DOHH2 (cell line): ENCODE data around the gene KDM6A.

Experiments used
- H3F3A ChIP-seq: fragments of 200-600 bp; sonication (generic), shearing (Covaris generic); 2 replicates; pipeline ENCODE4 v1.6.0; 2016; ENCODE audit warnings: antibody characterized with exemption, mild to moderate bottlenecking; ENCODE audit not compliant: control insufficient read depth, insufficient read depth
- H3K27ac ChIP-seq: fragments of 200-600 bp; sonication (generic); 2 replicates; pipeline ENCODE4 v1.5.1; 2014; ENCODE audit warnings: low read depth, mild to moderate bottlenecking, low read length, moderate library complexity
- H3K27me3 ChIP-seq: fragments of 200-600 bp; sonication (generic); 2 replicates; pipeline ENCODE4 v1.6.1; 2014; ENCODE audit warnings: mild to moderate bottlenecking, low read length, mixed read lengths; ENCODE audit not compliant: control insufficient read depth
- H3K36me3 ChIP-seq: fragments of 200-600 bp; sonication (generic); 2 replicates; pipeline ENCODE4 v1.6.1; 2014; ENCODE audit warnings: mild to moderate bottlenecking, low read length, moderate library complexity, mixed read lengths; ENCODE audit not compliant: control insufficient read depth
- H3K4me1 ChIP-seq: fragments of 200-600 bp; sonication (generic); 2 replicates; pipeline ENCODE4 v1.6.1; 2014; ENCODE audit warnings: mild to moderate bottlenecking, low read length, mixed read lengths; ENCODE audit not compliant: control insufficient read depth
- H3K4me2 ChIP-seq: fragments of 200-600 bp; sonication (generic); 2 replicates; pipeline ENCODE4 v1.6.0; 2014; ENCODE audit warnings: mild to moderate bottlenecking, low read length, moderate library complexity
- H3K4me3 ChIP-seq: fragments of 200-600 bp; sonication (generic); 2 replicates; pipeline ENCODE4 v1.5.1; 2014; ENCODE audit warnings: mild to moderate bottlenecking, low read length, mixed read lengths
- H3K79me2 ChIP-seq: fragments of 200-600 bp; sonication (generic); 2 replicates; pipeline ENCODE4 v1.6.1; 2014; ENCODE audit warnings: mild to moderate bottlenecking, low read length, mixed read lengths; ENCODE audit not compliant: control insufficient read depth
- H3K9me2 ChIP-seq: fragments of 200-600 bp; sonication (generic); replicated peaks from 2 replicates; pipeline ENCODE4 v1.6.1; 2014; ENCODE audit warnings: mild to moderate bottlenecking, low read length, mixed read lengths; ENCODE audit not compliant: control insufficient read depth
- H3K9me3 ChIP-seq: fragments of 200-600 bp; sonication (generic); 2 replicates; pipeline ENCODE4 v1.6.1; 2014; ENCODE audit warnings: antibody characterized with exemption, low read length, mixed read lengths; ENCODE audit not compliant: control insufficient read depth, insufficient read depth
- H4K20me1 ChIP-seq: fragments of 200-600 bp; sonication (generic); 2 replicates; pipeline ENCODE4 v1.6.0; 2014; ENCODE audit warnings: low read depth, mild to moderate bottlenecking, antibody characterized with exemption, low read length, moderate library complexity; ENCODE audit not compliant: control insufficient read depth, insufficient read depth
- EZH2phosphoT487 ChIP-seq: fragments of 200-600 bp; sonication (generic); IDR thresholded peaks from 2 replicates; pipeline ENCODE4 v1.6.1; 2017; ENCODE audit warnings: borderline replicate concordance, mild to moderate bottlenecking, antibody characterized with exemption, low read length, moderate library complexity, mixed read lengths
- TF ChIP-seq, protein P1 (sequence below): fragments of 200-600 bp; sonication (generic); IDR thresholded peaks from one replicate; pipeline ENCODE4 v1.5.1; 2014; ENCODE audit warnings: antibody characterized with exemption, mild to moderate bottlenecking, low read depth, low read length; ENCODE audit not compliant: poor library complexity, severe bottlenecking

Gene KDM6A

DNA sequence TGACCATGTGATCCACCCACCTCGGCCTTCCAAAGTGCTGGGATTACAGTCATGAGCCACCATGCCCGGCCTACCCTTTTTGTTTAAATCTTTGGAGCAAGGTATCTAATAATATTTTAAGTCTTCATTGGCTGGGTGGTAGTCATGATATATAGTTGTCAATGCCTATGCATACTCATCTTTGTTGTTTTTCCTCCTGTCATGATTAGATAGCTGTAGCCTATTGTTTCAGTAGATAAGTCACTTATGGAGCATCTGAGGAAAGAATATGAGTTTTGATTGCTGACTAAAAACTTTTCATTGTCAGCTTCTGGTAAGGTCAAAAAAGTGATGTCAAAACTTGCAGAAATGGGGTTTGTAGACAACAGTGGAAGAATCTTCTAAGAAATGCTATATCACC is 119.8 kb downstream of the KDM6A start:
- Histone ChIP-seq H3K36me3 (no peaks in the 10 kb centered on the region), H3K4me1 (0 out of 2 replicates have a peak, but pooled peaks cover 2% of the 10 kb centered on the region), H3K27me3 (no peaks in the 10 kb centered on the region), H3K4me2 (no peak overlapping the region), H3F3A (no peaks in the 10 kb centered on the region), H3K79me2 (peaks cover 20% of the 10 kb centered on the region), H3K9me2 (no peaks in the 10 kb centered on the region), H3K9me3 (no peaks in the 10 kb centered on the region), H4K20me1 (no peaks in the 10 kb centered on the region), H3K4me3 (no peak overlapping the region), H3K27ac (no peak overlapping the region)
- no peak for TF ChIP-seq EZH2phosphoT487
- TF ChIP-seq, protein P1, sequence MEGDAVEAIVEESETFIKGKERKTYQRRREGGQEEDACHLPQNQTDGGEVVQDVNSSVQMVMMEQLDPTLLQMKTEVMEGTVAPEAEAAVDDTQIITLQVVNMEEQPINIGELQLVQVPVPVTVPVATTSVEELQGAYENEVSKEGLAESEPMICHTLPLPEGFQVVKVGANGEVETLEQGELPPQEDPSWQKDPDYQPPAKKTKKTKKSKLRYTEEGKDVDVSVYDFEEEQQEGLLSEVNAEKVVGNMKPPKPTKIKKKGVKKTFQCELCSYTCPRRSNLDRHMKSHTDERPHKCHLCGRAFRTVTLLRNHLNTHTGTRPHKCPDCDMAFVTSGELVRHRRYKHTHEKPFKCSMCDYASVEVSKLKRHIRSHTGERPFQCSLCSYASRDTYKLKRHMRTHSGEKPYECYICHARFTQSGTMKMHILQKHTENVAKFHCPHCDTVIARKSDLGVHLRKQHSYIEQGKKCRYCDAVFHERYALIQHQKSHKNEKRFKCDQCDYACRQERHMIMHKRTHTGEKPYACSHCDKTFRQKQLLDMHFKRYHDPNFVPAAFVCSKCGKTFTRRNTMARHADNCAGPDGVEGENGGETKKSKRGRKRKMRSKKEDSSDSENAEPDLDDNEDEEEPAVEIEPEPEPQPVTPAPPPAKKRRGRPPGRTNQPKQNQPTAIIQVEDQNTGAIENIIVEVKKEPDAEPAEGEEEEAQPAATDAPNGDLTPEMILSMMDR, result no peak

DNA sequence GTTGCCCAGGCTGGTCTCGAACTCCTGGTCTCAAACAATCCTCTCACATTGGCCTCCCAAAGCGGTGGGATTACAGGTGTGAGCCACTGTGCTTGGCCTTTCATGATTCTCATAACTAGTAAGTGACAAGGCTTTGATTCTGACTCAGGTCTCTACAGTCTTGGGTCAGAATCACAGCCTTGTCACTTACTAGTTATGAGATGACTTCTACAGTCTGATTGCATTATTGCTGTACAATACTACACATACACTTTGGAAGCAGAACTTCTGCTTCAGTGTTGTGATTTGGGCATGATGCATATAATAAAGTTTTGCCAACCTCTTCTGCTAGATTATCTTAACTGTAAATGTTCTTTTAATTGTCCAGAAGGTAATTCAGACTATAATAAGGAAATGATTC is 123.3 kb downstream of the KDM6A start:
- Histone ChIP-seq H3K4me3 (no peak overlapping the region), H4K20me1 (no peaks in the 10 kb centered on the region), H3K4me1 (0 out of 2 replicates have a peak, but pooled peaks cover 3% of the 10 kb centered on the region), H3K36me3 (no peaks in the 10 kb centered on the region), H3K27me3 (no peaks in the 10 kb centered on the region), H3F3A (no peaks in the 10 kb centered on the region), H3K79me2 (peaks cover 21% of the 10 kb centered on the region), H3K4me2 (no peak overlapping the region), H3K27ac (no peak overlapping the region), H3K9me2 (no peaks in the 10 kb centered on the region), H3K9me3 (no peaks in the 10 kb centered on the region)
- no peak for TF ChIP-seq EZH2phosphoT487
- TF ChIP-seq, protein P1, result no peak

DNA sequence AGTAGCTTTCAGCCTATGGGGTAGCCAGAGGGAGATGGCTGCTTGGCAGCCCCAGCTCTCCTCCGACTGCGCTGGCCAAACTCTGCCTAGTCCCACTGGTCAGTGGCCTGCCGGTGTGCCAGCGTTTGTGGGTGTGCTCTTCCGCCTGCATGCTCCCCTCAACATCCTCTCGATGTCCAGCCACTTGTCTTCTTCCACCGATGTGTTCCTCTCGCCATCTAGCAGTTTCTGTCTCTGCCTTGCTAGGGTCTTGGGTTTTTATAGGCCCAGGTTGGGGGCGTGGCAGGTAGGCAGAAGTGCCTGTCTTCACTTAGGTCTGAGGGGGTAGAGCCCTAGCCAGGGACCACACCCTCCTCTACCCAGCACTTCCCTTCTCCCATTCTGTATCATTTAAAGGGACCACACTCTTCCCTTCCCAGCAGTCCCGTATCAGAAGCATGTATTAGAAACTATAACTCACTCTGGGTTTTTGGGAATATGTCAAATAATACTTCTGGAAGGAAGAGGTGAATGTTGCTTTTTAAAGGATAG is 124.4 kb downstream of the KDM6A start:
- H3K9me3 ChIP-seq, result no peaks in the 10 kb centered on the region
- TF ChIP-seq, protein P1, result no peak
- no peak for TF ChIP-seq EZH2phosphoT487
- H3F3A ChIP-seq, result no peaks in the 10 kb centered on the region
- H3K9me2 ChIP-seq, result no peaks in the 10 kb centered on the region
- no peaks in the 10 kb centered on the region for H3K36me3 ChIP-seq
- H3K79me2 ChIP-seq, result peaks cover 19% of the 10 kb centered on the region
- no peak overlapping the region for H3K27ac ChIP-seq
- H3K4me1 ChIP-seq, result 0 out of 2 replicates have a peak, but pooled peaks cover 3% of the 10 kb centered on the region
- no peak overlapping the region for H3K4me2 ChIP-seq
- H3K27me3 ChIP-seq, result no peaks in the 10 kb centered on the region
- no peak overlapping the region for H3K4me3 ChIP-seq
- no peaks in the 10 kb centered on the region for H4K20me1 ChIP-seq
